ENCODE measurements around the gene GAL3ST2. TPM values are rescaled to one million over a fixed set of nuclear protein-coding genes. Genes with fewer than 3 reads are reported as not detected.
"Not testable (repeated sequence)": the region's sequence is repeated elsewhere in the genome, so short reads cannot be mapped to it uniquely, and the experiment has no call there.

The GAL3ST2 gene
- total and polyA plus RNA-seq, 2 experiments from 2014 or later: not detected

- Histone ChIP-seq H3F3A (ENCODE audit: insufficient read depth) (no peaks in the 10 kb centered on the region), H3K27me3 (replicated peaks; ENCODE audit: insufficient read depth) (no peaks in the 10 kb centered on the region), H3K4me2 (ENCODE audit: unreplicated experiment) (no peak overlapping the region), H3K36me3 (ENCODE audit: low read depth) (no peaks in the 10 kb centered on the region), H2AFZ (no peak overlapping the region), H3K79me2 (ENCODE audit: insufficient read depth) (peaks cover 4% of the 10 kb centered on the region), H3K9me3 (ENCODE audit: low read depth) (no peaks in the 10 kb centered on the region), H3K9ac (no peak overlapping the region), H3K27ac (no peak overlapping the region), H4K20me1 (ENCODE audit: insufficient read depth) (no peaks in the 10 kb centered on the region), H3K4me1 (ENCODE audit: insufficient read depth) (no peaks in the 10 kb centered on the region), H3K9me2 (ENCODE audit: insufficient read depth) (no peaks in the 10 kb centered on the region), H3K4me3 (no peak overlapping the region)
- DNase-seq: no peak
- 84 to 88% methylated on average over 12 of the region's 12 CpGs for WGBS, 2 experiments (ENCODE audit: low coverage in 1 of 2, low lambda C conversion rate in 2 of 2, missing lambda C conversion rate in 2 of 2)
- in situ Hi-C loops (cut with MboI): no loop called here
- no peak for TF ChIP-seq EZH2phosphoT487 (IDR thresholded peaks at IDR 0.05; ENCODE audit: insufficient read depth, low read depth)
- TF ChIP-seq EZH2 (IDR thresholded peaks at IDR 0.05; ENCODE audit: insufficient read depth, poor library complexity, severe bottlenecking): no peak
Observed at GRCh38 chr2:241730671-241731293, 45.8 kb upstream of the GAL3ST2 start.

- H3K79me2 ChIP-seq (ENCODE audit: insufficient read depth); H3K9me3 ChIP-seq (ENCODE audit: low read depth); in situ Hi-C loops (cut with MboI); H3K27ac ChIP-seq; H3K4me1 ChIP-seq (ENCODE audit: insufficient read depth); H3K9me2 ChIP-seq (ENCODE audit: insufficient read depth); H3K9ac ChIP-seq; H3F3A ChIP-seq (ENCODE audit: insufficient read depth); H4K20me1 ChIP-seq (ENCODE audit: insufficient read depth); H3K4me2 ChIP-seq (ENCODE audit: unreplicated experiment); H3K27me3 ChIP-seq (replicated peaks; ENCODE audit: insufficient read depth); H3K36me3 ChIP-seq (ENCODE audit: low read depth): not testable (repeated sequence)
- 34 to 37% methylated on average over 26 of the region's 26 CpGs for WGBS, 2 experiments (ENCODE audit: low coverage in 1 of 2, low lambda C conversion rate in 2 of 2, missing lambda C conversion rate in 2 of 2)
- Histone ChIP-seq H2AFZ (peak overlapping the region; percentile 70), H3K4me3 (peak overlapping the region; percentile 41; the same call in 1 of the 2 replicates)
- DNase-seq: peak; percentile 47
Observed at GRCh38 chr2:241732513-241733186, 44.0 kb upstream of the GAL3ST2 start.

GRCh38 chr2:241733391-241734207 is 43.0 kb upstream of the GAL3ST2 start:
- H3F3A ChIP-seq (ENCODE audit: insufficient read depth): no peaks in the 10 kb centered on the region
- WGBS, 2 experiments (ENCODE audit: low coverage in 1 of 2, low lambda C conversion rate in 2 of 2, missing lambda C conversion rate in 2 of 2): 62% methylated on average over 21 to 22 of the region's 23 CpGs
- DNase-seq: no peak

GRCh38 chr2:241734208-241734466 is 42.5 kb upstream of the GAL3ST2 start:
- Histone ChIP-seq H2AFZ (peak overlapping the region; percentile 93), H3K9me3 (ENCODE audit: low read depth) (no peaks in the 10 kb centered on the region), H3K79me2 (ENCODE audit: insufficient read depth) (peaks cover 7% of the 10 kb centered on the region), H3K27ac (no peak overlapping the region), H3K27me3 (replicated peaks; ENCODE audit: insufficient read depth) (no peaks in the 10 kb centered on the region), H3K9me2 (ENCODE audit: insufficient read depth) (no peaks in the 10 kb centered on the region), H3K9ac (peak overlapping the region; percentile 61; the same call in 1 of the 2 replicates), H4K20me1 (ENCODE audit: insufficient read depth) (no peaks in the 10 kb centered on the region), H3K4me3 (peak overlapping the region; percentile 84), H3K36me3 (ENCODE audit: low read depth) (no peaks in the 10 kb centered on the region), H3F3A (ENCODE audit: insufficient read depth) (no peaks in the 10 kb centered on the region), H3K4me1 (ENCODE audit: insufficient read depth) (no peaks in the 10 kb centered on the region), H3K4me2 (ENCODE audit: unreplicated experiment) (peak overlapping the region; percentile 67)
- no peak for DNase-seq
- in situ Hi-C loops (cut with MboI): no loop called here
- 2% methylated on average over 25 of the region's 25 CpGs; no CpG with 5 or more reads in 1 of the 2 experiments for whole genome bisulfite sequencing, 2 experiments (ENCODE audit: low coverage in 1 of 2, low lambda C conversion rate in 2 of 2, missing lambda C conversion rate in 2 of 2)
- TF ChIP-seq EZH2phosphoT487 (IDR thresholded peaks at IDR 0.05; ENCODE audit: insufficient read depth, low read depth): no peak
- no peak for TF ChIP-seq EZH2 (IDR thresholded peaks at IDR 0.05; ENCODE audit: insufficient read depth, poor library complexity, severe bottlenecking)

More at GRCh38 chr2:241733391-241734207, 43.0 kb upstream of the GAL3ST2 start:
- Histone ChIP-seq H3K9me2 (ENCODE audit: insufficient read depth) (no peaks in the 10 kb centered on the region), H3K27ac (no peak overlapping the region), H4K20me1 (ENCODE audit: insufficient read depth) (no peaks in the 10 kb centered on the region), H2AFZ (peak overlapping the region; percentile 93), H3K9me3 (ENCODE audit: low read depth) (no peaks in the 10 kb centered on the region), H3K27me3 (replicated peaks; ENCODE audit: insufficient read depth) (no peaks in the 10 kb centered on the region), H3K4me2 (ENCODE audit: unreplicated experiment) (peak overlapping the region; percentile 67), H3K79me2 (ENCODE audit: insufficient read depth) (peaks cover 7% of the 10 kb centered on the region), H3K4me3 (peak overlapping the region; percentile 84), H3K9ac (peak overlapping the region; percentile 61; the same call in 1 of the 2 replicates), H3K36me3 (ENCODE audit: low read depth) (no peaks in the 10 kb centered on the region), H3K4me1 (ENCODE audit: insufficient read depth) (no peaks in the 10 kb centered on the region)
- in situ Hi-C loops (cut with MboI): no loop called here
- no peak for TF ChIP-seq EZH2 (IDR thresholded peaks at IDR 0.05; ENCODE audit: insufficient read depth, poor library complexity, severe bottlenecking)
- no peak for TF ChIP-seq EZH2phosphoT487 (IDR thresholded peaks at IDR 0.05; ENCODE audit: insufficient read depth, low read depth)

Measured in GM23248 (cell line).